HFFc6 (cell line): ENCODE results near the gene CRMP1. TPM values are rescaled to one million over a fixed set of nuclear protein-coding genes. Genes with fewer than 3 reads are reported as not detected.

Experiments used
- DNase-seq: peaks from one replicate; pipeline ENCODE4 v3.0.0-alpha.2; 2018
- H3K27ac Mint-ChIP-seq: 2 replicates; pipeline ENCODE4 v1.8.0; 2020; ENCODE audit warnings: mild to moderate bottlenecking, mixed read lengths
- H3K27me3 Mint-ChIP-seq: 2 replicates; pipeline ENCODE4 v1.8.0; 2021; ENCODE audit warnings: mild to moderate bottlenecking, moderate library complexity, mixed read lengths; ENCODE audit not compliant: insufficient read depth
- H3K36me3 Mint-ChIP-seq: 2 replicates; pipeline ENCODE4 v1.8.0; 2021; ENCODE audit warnings: low read depth, mixed read lengths
- H3K4me1 Mint-ChIP-seq: 2 replicates; pipeline ENCODE4 v1.8.0; 2020; ENCODE audit warnings: low read depth, mixed read lengths
- H3K4me3 Mint-ChIP-seq: 2 replicates; pipeline ENCODE4 v1.8.0; 2020; ENCODE audit warnings: mild to moderate bottlenecking, moderate library complexity, mixed read lengths
- H3K9me3 Mint-ChIP-seq: 2 replicates; pipeline ENCODE4 v1.8.0; 2020; ENCODE audit warnings: mild to moderate bottlenecking, mixed read lengths
- total RNA-seq, 6 experiments: library from RNA; stranded (reverse); fragmentation: NEBNext Ultra II Directional; extraction: Animal tissue kit (Norgen Biotek cat#: 25700); gene quantifications; 2 replicates in 1 of 6; 3 replicates in 5 of 6; pipeline ENCODE4 v1.2.3, GENCODE V29; 2021
- TF ChIP-seq, protein P1 (sequence below): fragments of 200-600 bp; sonication (generic); IDR thresholded peaks from 2 replicates; pipeline ENCODE4 v1.5.0; 2021; ENCODE audit warnings: antibody characterized with exemption, mild to moderate bottlenecking

The CRMP1 gene
- total RNA-seq, 6 experiments from 2014 or later, result not detected

DNA sequence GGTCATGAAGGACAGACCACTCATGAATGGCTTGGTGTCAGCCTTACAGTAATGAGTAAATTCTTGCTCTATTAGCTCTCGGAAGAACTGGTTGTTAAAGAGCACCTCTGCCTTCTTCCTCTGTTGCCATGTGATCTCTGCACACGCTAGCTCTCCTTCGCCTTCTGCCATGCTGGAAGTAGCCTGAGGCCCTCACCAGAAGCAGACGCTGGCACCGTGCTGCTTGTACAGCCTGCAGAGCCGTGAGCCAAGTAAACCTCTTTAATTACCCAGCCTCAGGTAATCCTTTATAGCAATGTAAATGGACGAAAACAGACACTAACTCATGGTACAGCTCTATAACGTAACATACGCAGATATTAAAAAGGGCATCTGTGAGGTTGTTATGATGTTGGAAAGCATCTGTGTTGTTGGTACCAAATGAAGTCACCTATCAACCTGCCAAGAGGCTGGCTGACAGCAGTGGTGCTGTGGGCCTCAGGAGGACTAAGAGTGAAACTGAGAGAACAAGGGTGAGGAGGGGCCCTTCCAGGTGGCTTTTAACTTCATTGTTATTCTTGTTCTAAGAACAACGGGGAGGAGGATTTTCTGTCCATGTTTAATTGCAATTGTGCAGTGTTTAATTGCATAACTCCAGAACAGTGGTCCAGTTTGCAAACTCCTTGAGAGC lies 69.2 kb downstream of the CRMP1 start:
- H3K27me3 Mint-ChIP-seq, result peaks cover 2% of the 10 kb centered on the region
- TF ChIP-seq, protein P1, sequence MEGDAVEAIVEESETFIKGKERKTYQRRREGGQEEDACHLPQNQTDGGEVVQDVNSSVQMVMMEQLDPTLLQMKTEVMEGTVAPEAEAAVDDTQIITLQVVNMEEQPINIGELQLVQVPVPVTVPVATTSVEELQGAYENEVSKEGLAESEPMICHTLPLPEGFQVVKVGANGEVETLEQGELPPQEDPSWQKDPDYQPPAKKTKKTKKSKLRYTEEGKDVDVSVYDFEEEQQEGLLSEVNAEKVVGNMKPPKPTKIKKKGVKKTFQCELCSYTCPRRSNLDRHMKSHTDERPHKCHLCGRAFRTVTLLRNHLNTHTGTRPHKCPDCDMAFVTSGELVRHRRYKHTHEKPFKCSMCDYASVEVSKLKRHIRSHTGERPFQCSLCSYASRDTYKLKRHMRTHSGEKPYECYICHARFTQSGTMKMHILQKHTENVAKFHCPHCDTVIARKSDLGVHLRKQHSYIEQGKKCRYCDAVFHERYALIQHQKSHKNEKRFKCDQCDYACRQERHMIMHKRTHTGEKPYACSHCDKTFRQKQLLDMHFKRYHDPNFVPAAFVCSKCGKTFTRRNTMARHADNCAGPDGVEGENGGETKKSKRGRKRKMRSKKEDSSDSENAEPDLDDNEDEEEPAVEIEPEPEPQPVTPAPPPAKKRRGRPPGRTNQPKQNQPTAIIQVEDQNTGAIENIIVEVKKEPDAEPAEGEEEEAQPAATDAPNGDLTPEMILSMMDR, result no peak
- H3K36me3 Mint-ChIP-seq, result peaks cover 46% of the 10 kb centered on the region
- H3K27ac Mint-ChIP-seq, result no peak overlapping the region
- no peak overlapping the region for H3K4me3 Mint-ChIP-seq
- H3K4me1 Mint-ChIP-seq, result peaks cover 9% of the 10 kb centered on the region; the same call in 1 of the 2 replicates
- H3K9me3 Mint-ChIP-seq, result no peaks in the 10 kb centered on the region
- no peak for DNase-seq

DNA sequence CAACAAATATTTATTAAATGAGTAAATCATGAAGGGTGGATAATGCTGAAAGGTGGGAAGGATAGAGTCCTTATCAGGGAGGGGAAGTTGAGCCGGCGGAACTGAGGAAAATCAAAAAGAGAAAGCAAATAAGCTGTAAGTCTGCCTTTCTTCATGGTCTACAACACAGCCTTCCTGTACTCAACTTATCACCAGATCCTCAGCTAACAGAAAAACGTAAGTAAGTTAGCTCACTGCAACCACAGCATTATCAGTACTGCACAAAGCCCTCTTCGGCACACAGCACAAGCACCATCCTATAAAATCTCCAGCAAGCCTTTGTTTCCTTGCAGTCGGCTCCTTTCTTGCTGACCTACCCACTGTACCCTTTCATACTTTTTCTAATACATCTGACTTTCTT lies 70.3 kb downstream of the CRMP1 start:
- Mint-ChIP-seq H3K4me3 (no peak overlapping the region), H3K27ac (no peak overlapping the region), H3K27me3 (peaks cover 2% of the 10 kb centered on the region), H3K9me3 (no peaks in the 10 kb centered on the region), H3K4me1 (peaks cover 9% of the 10 kb centered on the region; the same call in 1 of the 2 replicates), H3K36me3 (peaks cover 50% of the 10 kb centered on the region)
- DNase-seq, result no peak
- TF ChIP-seq, protein P1, result no peak

DNA sequence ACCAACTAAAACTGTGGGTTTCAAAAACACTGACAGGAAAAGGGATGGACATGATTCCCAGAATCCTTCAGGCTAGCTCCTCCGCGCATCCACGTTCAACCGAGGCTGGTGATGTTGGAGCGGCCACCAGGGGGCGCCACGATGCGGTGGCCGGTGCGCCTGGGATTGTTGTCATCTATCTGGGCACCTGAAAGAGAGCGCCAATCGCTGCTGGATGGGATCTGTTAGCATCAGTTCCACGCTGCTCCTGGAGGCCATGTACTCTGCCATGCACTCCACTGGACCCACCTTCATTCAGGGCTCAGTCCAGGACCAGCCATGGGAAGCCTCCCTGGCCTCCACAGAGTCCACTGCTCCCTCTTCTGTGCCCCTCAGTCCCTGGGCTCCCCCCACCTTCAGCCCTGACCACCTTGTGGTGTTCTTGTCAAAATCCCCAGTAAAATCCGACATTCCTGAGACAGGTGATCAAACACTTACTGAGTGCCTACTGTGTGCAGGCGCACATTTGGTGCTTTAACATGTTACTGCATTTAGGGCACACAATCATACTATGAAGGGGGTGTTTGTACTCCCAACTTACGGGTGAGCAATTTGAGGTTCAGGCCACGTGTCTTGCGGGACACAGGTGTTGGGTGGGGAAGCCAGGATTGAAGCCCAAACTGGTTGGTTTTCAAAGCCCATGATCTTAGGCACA lies 71.1 kb downstream of the CRMP1 start:
- H3K27me3 Mint-ChIP-seq, result no peaks in the 10 kb centered on the region; the same call in 1 of the 2 replicates
- H3K27ac Mint-ChIP-seq, result no peak overlapping the region
- H3K9me3 Mint-ChIP-seq, result no peaks in the 10 kb centered on the region
- H3K4me1 Mint-ChIP-seq, result peaks cover 2% of the 10 kb centered on the region; the same call in 1 of the 2 replicates
- DNase-seq, result no peak
- peaks cover 47% of the 10 kb centered on the region for H3K36me3 Mint-ChIP-seq
- H3K4me3 Mint-ChIP-seq, result no peak overlapping the region
- TF ChIP-seq, protein P1, result peak; percentile 87

DNA sequence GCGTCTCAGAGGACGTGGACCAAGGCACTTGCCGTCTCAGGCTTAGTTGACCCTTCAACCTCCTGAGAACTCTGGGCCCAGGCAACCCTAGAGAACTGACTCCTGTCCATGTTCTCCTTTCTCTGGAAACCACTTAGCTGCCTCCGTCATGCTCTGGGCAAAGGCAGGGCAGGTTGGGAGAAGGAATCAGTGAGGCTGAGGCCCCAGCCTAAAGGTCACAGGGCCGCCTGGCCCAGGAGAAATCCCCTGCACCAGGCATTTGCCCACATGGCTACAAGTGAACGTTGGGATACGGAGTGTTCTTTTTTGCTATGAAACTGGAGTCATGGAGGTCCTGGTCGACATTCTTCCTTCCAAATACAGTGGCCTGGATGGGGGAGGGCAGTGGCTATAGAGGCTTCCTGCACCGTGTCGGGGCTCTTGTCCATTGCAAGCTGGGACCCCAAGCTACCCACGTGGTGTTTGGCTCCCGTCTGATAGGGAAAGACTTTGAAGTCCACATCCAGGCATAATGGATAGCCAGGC lies 76.0 kb downstream of the CRMP1 start:
- Mint-ChIP-seq H3K4me1 (no peaks in the 10 kb centered on the region), H3K36me3 (peaks cover 39% of the 10 kb centered on the region), H3K27me3 (peaks cover 3% of the 10 kb centered on the region), H3K4me3 (no peak overlapping the region), H3K27ac (no peak overlapping the region), H3K9me3 (no peaks in the 10 kb centered on the region)
- TF ChIP-seq, protein P1, result no peak
- no peak for DNase-seq

DNA sequence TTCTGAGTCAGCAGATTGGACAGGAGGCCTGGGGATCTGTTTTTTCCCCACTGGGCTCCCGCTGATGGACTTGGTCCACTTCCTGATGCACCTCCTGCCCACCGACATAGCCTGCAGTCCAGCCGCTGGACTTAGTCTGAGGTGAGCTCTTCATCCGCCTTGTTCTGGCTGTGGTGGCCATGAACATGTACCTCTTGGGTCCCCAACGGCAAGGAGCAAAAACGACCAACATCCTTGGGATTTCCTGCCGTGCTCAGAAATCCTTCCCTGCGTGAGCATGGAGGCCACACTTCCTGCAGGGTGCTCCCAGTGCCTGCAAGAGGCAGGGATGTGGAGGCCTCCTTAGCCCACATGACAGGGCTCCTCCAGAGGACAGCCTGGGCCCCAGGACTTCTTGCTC lies 76.8 kb downstream of the CRMP1 start:
- Mint-ChIP-seq H3K4me1 (no peaks in the 10 kb centered on the region), H3K4me3 (no peak overlapping the region), H3K27me3 (peaks cover 3% of the 10 kb centered on the region), H3K36me3 (peaks cover 38% of the 10 kb centered on the region), H3K27ac (no peak overlapping the region), H3K9me3 (no peaks in the 10 kb centered on the region)
- DNase-seq, result no peak
- TF ChIP-seq, protein P1, result no peak
